ENCODE results near the gene WDR5.

- TF ChIP-seq CTCF (IDR thresholded peaks at IDR 0.05) (no peak), POLR2A (IDR thresholded peaks at IDR 0.05) (no peak), EP300 (IDR thresholded peaks at IDR 0.05) (no peak)
Measured at GRCh38 chr9:134189470-134190231, 53.8 kb downstream of the WDR5 start.

Measured in ovary (tissue), 3 donors.